Hematopoietic multipotent progenitor cell treated with erythropoietin and hydrocortisone succinate and interleukin-3 and kit ligand, for 4 days (in vitro differentiated cells): ENCODE measurements around the gene TOR2A.
"Not testable (repeated sequence)": the region's sequence is repeated elsewhere in the genome, so short reads cannot be mapped to it uniquely, and the experiment has no call there.

Experiments used
- DNase-seq: peaks from one replicate; pipeline ENCODE4 v3.0.0-alpha.2; 2015

The TOR2A gene

GRCh38 chr9:127767909-127768331 lies 32.8 kb upstream of the TOR2A start:
- DNase-seq: no peak

GRCh38 chr9:127767410-127767809 lies 32.3 kb upstream of the TOR2A start:
- DNase-seq: no peak

GRCh38 chr9:127765418-127765817 lies 30.3 kb upstream of the TOR2A start:
- no peak for DNase-seq

- peak; percentile 66 for DNase-seq
Measured at GRCh38 chr9:127763918-127764384, 28.9 kb upstream of the TOR2A start.

- peak; percentile 67 for DNase-seq
Measured at GRCh38 chr9:127762111-127762676, 27.1 kb upstream of the TOR2A start.

GRCh38 chr9:127761491-127761956 lies 26.4 kb upstream of the TOR2A start:
- no peak for DNase-seq

- no peak for DNase-seq
Measured at GRCh38 chr9:127761061-127761460, 26.0 kb upstream of the TOR2A start.

GRCh38 chr9:127758843-127759242 lies 23.7 kb upstream of the TOR2A start:
- peak; percentile 72 for DNase-seq

- not testable (repeated sequence) for DNase-seq
Measured at GRCh38 chr9:127756776-127757175, 21.7 kb upstream of the TOR2A start.

GRCh38 chr9:127756233-127756632 lies 21.1 kb upstream of the TOR2A start:
- no peak for DNase-seq

- DNase-seq: no peak
Measured at GRCh38 chr9:127755061-127756060, 20.3 kb upstream of the TOR2A start.

- DNase-seq: no peak
Measured at GRCh38 chr9:127754099-127755060, 19.3 kb upstream of the TOR2A start.

GRCh38 chr9:127753622-127754021 lies 18.5 kb upstream of the TOR2A start:
- no peak for DNase-seq

- DNase-seq: no peak
Measured at GRCh38 chr9:127753148-127753547, 18.1 kb upstream of the TOR2A start.

GRCh38 chr9:127751269-127752054 lies 16.4 kb upstream of the TOR2A start:
- DNase-seq: peak; percentile 38

- no peak for DNase-seq
Measured at GRCh38 chr9:127749090-127749787, 14.1 kb upstream of the TOR2A start.

GRCh38 chr9:127746959-127747569 lies 12.0 kb upstream of the TOR2A start:
- DNase-seq: no peak

GRCh38 chr9:127744398-127745110 lies 9.5 kb upstream of the TOR2A start:
- DNase-seq: no peak

GRCh38 chr9:127742435-127743088 lies 7.5 kb upstream of the TOR2A start:
- peak; percentile 48 for DNase-seq
